Thymus (tissue), 11 donors: ENCODE measurements around the gene MTA3. TPM values are rescaled to one million over a fixed set of nuclear protein-coding genes. Genes with fewer than 3 reads are reported as not detected.
"Not testable (repeated sequence)": the region's sequence is repeated elsewhere in the genome, so short reads cannot be mapped to it uniquely, and the experiment has no call there.

ENCODE experiments used
- DNase-seq, 9 donors: peaks; one replicate each; pipeline ENCODE4 v3.0.0-alpha.2; 2013; ENCODE audit warnings: low spot score in 9 of 9, low read depth in 6 of 9, missing footprints in 1 of 9
- H3K27ac ChIP-seq, 2 donors: one replicate each; pipeline ENCODE4 v1.5.1; 2013; ENCODE audit warnings: control low read depth in 1 of 2, low read depth in 1 of 2, low read length in 1 of 2, mild to moderate bottlenecking in 1 of 2, moderate library complexity in 1 of 2
- H3K27me3 ChIP-seq, 2 donors: one replicate each; pipeline ENCODE4 v1.5.1; 2013; ENCODE audit warnings: low read length in 1 of 2; ENCODE audit not compliant: control insufficient read depth in 2 of 2, insufficient read depth in 1 of 2
- H3K36me3 ChIP-seq, 2 donors: one replicate each; pipeline ENCODE4 v1.5.1; 2013; ENCODE audit warnings: low read length in 1 of 2, mild to moderate bottlenecking in 1 of 2, moderate library complexity in 1 of 2; ENCODE audit not compliant: control insufficient read depth in 2 of 2, insufficient read depth in 2 of 2
- H3K4me1 ChIP-seq, 2 donors: one replicate each; pipeline ENCODE4 v1.5.1; 2013; ENCODE audit warnings: low read length in 2 of 2; ENCODE audit not compliant: control insufficient read depth in 2 of 2, insufficient read depth in 2 of 2
- H3K4me3 ChIP-seq, 2 donors: one replicate each; pipeline ENCODE4 v1.5.1; 2013; ENCODE audit warnings: low read length in 2 of 2, control low read depth in 1 of 2, mild to moderate bottlenecking in 1 of 2
- H3K9me3 ChIP-seq, 2 donors: one replicate each; pipeline ENCODE4 v1.5.1; 2013; ENCODE audit warnings: low read length in 1 of 2, mild to moderate bottlenecking in 1 of 2; ENCODE audit not compliant: control insufficient read depth in 2 of 2, insufficient read depth in 1 of 2
- WGBS: extraction: QIAGEN DNeasy Blood & Tissue Kit; methylation state at CpG from one replicate; pipeline ENCODE4 v1.1.7; 2013; 5-methylcytosine and 5-hydroxymethylcytosine counted together
- polyA plus RNA-seq: library from polyadenylated mRNA; stranded (reverse); fragments of 200-250 nt; gene quantifications from one replicate; pipeline ENCODE4 v1.2.3, GENCODE V29; 2013
- total RNA-seq: library from RNA; stranded (reverse); fragments of 120-200 nt; gene quantifications from one replicate; pipeline ENCODE4 v1.2.4, GENCODE V29; 2013
- donor health status: healthy.

MTA3 gene
- total and polyA plus RNA-seq, 2 donors: 64.9 to 77.4 TPM

GRCh38 chr2:42590176-42590575 is 21.7 kb downstream of the MTA3 start:
- WGBS: 84% methylated on average over 2 of the region's 2 CpGs
- peak overlapping the region in 1 of 2 donors; percentile 74 for H3K27ac ChIP-seq
- peaks cover 22 to 59% of the 10 kb centered on the region in 2 donors for H3K36me3 ChIP-seq
- no peak overlapping the region for H3K4me3 ChIP-seq
- no peak for DNase-seq
- H3K4me1 ChIP-seq: no peaks in the 10 kb centered on the region
- no peaks in the 10 kb centered on the region for H3K9me3 ChIP-seq
- no peaks in the 10 kb centered on the region for H3K27me3 ChIP-seq

- Histone ChIP-seq H3K36me3 (peaks cover 4 to 34% of the 10 kb centered on the region in 2 donors), H3K4me3 (no peak overlapping the region), H3K4me1 (no peaks in the 10 kb centered on the region), H3K27ac (no peak overlapping the region), H3K27me3 (no peaks in the 10 kb centered on the region), H3K9me3 (no peaks in the 10 kb centered on the region)
- WGBS: 99% methylated on average over 5 of the region's 5 CpGs
- DNase-seq: no peak
Measured at GRCh38 chr2:42593282-42593681, 24.9 kb downstream of the MTA3 start.

- 98% methylated on average over 2 of the region's 2 CpGs for WGBS
- no peak overlapping the region for H3K4me3 ChIP-seq
- peaks cover 5 to 10% of the 10 kb centered on the region in 2 donors for H3K4me1 ChIP-seq
- DNase-seq: peak in 1 of 9 donors; percentile 33
- no peak overlapping the region for H3K27ac ChIP-seq
- no peaks in the 10 kb centered on the region for H3K9me3 ChIP-seq
- peaks cover 22 to 32% of the 10 kb centered on the region in 2 donors for H3K36me3 ChIP-seq
- no peaks in the 10 kb centered on the region for H3K27me3 ChIP-seq
Measured at GRCh38 chr2:42598656-42599055, 30.2 kb downstream of the MTA3 start.

GRCh38 chr2:42601076-42601475 is 32.6 kb downstream of the MTA3 start:
- no peak overlapping the region for H3K27ac ChIP-seq
- H3K4me3 ChIP-seq: no peak overlapping the region
- no peaks in the 10 kb centered on the region for H3K9me3 ChIP-seq
- H3K27me3 ChIP-seq: no peaks in the 10 kb centered on the region
- peaks cover 22 to 38% of the 10 kb centered on the region in 2 donors for H3K36me3 ChIP-seq
- no peak for DNase-seq
- H3K4me1 ChIP-seq: peaks cover 5 to 10% of the 10 kb centered on the region in 2 donors
- over 99% methylated on average over 3 of the region's 3 CpGs for WGBS

- Histone ChIP-seq H3K4me3 (no peak overlapping the region), H3K9me3 (no peaks in the 10 kb centered on the region), H3K36me3 (peaks cover 22 to 42% of the 10 kb centered on the region in 2 donors), H3K27me3 (no peaks in the 10 kb centered on the region), H3K27ac (no peak overlapping the region), H3K4me1 (peaks cover 5 to 10% of the 10 kb centered on the region in 2 donors)
- no peak for DNase-seq
- WGBS: 97% methylated on average over 2 of the region's 2 CpGs
Measured at GRCh38 chr2:42602218-42602875, 33.9 kb downstream of the MTA3 start.

GRCh38 chr2:42602876-42603219 is 34.4 kb downstream of the MTA3 start:
- Histone ChIP-seq H3K27me3 (no peaks in the 10 kb centered on the region), H3K4me1 (peaks cover 5 to 10% of the 10 kb centered on the region in 2 donors), H3K36me3 (peaks cover 22 to 44% of the 10 kb centered on the region in 2 donors), H3K27ac (no peak overlapping the region), H3K4me3 (no peak overlapping the region), H3K9me3 (no peaks in the 10 kb centered on the region)
- 93% methylated on average over 3 of the region's 3 CpGs for WGBS
- no peak for DNase-seq

- not testable (repeated sequence) for H3K4me1 ChIP-seq, H3K9me3 ChIP-seq, H3K27ac ChIP-seq, H3K4me3 ChIP-seq, DNase-seq, H3K27me3 ChIP-seq
- 98% methylated on average over 5 of the region's 6 CpGs for WGBS
- H3K36me3 ChIP-seq: peaks cover 21 to 54% of the 10 kb centered on the region in 2 donors
Measured at GRCh38 chr2:42604341-42604867, 36.0 kb downstream of the MTA3 start.

- 98% methylated on average over 28 of the region's 33 CpGs for WGBS
- not testable (repeated sequence) for H3K9me3 ChIP-seq, H3K4me3 ChIP-seq, H3K27me3 ChIP-seq, H3K27ac ChIP-seq, H3K4me1 ChIP-seq, DNase-seq
- peaks cover 25 to 61% of the 10 kb centered on the region in 2 donors for H3K36me3 ChIP-seq
Measured at GRCh38 chr2:42606166-42606565, 37.7 kb downstream of the MTA3 start.

- 74% methylated on average over 8 of the region's 8 CpGs for WGBS
- no peak for DNase-seq
Measured at GRCh38 chr2:42607101-42607637, 38.7 kb downstream of the MTA3 start.

More at GRCh38 chr2:42607101-42607637, 38.7 kb downstream of the MTA3 start:
- peaks cover 24 to 61% of the 10 kb centered on the region in 2 donors for H3K36me3 ChIP-seq
- no peak overlapping the region for H3K27ac ChIP-seq
- no peaks in the 10 kb centered on the region for H3K4me1 ChIP-seq
- H3K9me3 ChIP-seq: no peaks in the 10 kb centered on the region
- no peaks in the 10 kb centered on the region for H3K27me3 ChIP-seq
- no peak overlapping the region for H3K4me3 ChIP-seq
